GM12874 (cell line): ENCODE results near the gene RCCD1.

Source experiments
- TF ChIP-seq, protein P1 (sequence below): IDR thresholded peaks from 2 replicates; pipeline ENCODE4 v1.5.1; 2011; ENCODE audit warnings: low read depth, mild to moderate bottlenecking, control low read depth, low read length, moderate library complexity; ENCODE audit not compliant: insufficient read depth

The RCCD1 gene

DNA sequence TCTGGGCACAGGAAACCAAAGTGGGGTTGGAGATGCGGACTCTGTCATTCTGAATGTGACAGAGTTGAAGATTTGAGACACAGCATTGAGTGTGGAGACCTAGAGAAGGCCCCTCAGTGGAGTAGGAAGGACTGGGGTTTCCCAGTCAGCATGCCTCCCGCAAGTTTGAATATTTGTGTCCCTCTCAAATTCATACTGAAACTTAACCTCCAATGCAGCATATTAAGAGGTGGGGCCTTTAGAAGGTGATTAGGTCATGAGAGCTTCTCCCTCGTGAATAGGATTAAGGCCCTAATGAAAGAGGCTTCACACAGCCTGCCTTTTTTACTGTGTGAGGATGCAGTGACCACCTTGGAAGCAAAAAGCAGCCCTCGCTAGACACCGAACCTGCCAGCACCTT, 30.3 kb upstream of the RCCD1 start:
- TF ChIP-seq, protein P1, sequence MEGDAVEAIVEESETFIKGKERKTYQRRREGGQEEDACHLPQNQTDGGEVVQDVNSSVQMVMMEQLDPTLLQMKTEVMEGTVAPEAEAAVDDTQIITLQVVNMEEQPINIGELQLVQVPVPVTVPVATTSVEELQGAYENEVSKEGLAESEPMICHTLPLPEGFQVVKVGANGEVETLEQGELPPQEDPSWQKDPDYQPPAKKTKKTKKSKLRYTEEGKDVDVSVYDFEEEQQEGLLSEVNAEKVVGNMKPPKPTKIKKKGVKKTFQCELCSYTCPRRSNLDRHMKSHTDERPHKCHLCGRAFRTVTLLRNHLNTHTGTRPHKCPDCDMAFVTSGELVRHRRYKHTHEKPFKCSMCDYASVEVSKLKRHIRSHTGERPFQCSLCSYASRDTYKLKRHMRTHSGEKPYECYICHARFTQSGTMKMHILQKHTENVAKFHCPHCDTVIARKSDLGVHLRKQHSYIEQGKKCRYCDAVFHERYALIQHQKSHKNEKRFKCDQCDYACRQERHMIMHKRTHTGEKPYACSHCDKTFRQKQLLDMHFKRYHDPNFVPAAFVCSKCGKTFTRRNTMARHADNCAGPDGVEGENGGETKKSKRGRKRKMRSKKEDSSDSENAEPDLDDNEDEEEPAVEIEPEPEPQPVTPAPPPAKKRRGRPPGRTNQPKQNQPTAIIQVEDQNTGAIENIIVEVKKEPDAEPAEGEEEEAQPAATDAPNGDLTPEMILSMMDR, result no peak

- TF ChIP-seq, protein P1, result no peak
Observed at GRCh38 chr15:90929246-90930019, 25.3 kb upstream of the RCCD1 start.

- TF ChIP-seq, protein P1, result no peak
Observed at GRCh38 chr15:90930861-90931574, 23.7 kb upstream of the RCCD1 start.

DNA sequence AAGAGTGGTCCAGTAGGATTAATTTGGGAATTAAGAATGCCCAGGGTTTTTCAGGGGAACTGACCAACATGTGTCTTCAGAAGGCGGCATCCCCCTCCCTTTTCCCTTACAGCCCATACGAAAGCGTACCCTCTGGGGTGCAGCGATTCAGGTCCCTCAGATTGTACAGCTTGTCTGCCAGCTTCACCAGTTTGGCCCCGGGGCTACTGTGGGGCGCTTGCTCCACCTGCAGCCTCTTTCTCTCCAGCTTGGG, 23.2 kb upstream of the RCCD1 start:
- TF ChIP-seq, protein P1, result no peak

GRCh38 chr15:90931828-90932659, 22.6 kb upstream of the RCCD1 start, which contains the start of gene HDDC3:
Gene HDDC3, minus strand, starts transcription at chr15:90932549. Its CDS starts 9 bp downstream, at chr15:90932540.
- TF ChIP-seq, protein P1, result peak; percentile 95

GRCh38 chr15:90932660-90932991, 22.1 kb upstream of the RCCD1 start:
- TF ChIP-seq, protein P1, result no peak

GRCh38 chr15:90933301-90933700, 21.4 kb upstream of the RCCD1 start:
- TF ChIP-seq, protein P1, result no peak
